GM15510 (cell line): ENCODE measurements around the gene PLEKHA1.

Experiments used
- POLR2A ChIP-seq: IDR thresholded peaks from 3 replicates; pipeline ENCODE4 v1.6.1; 2011; ENCODE audit warnings: borderline replicate concordance; ENCODE audit not compliant: insufficient read length; ENCODE audit errors: extremely low read depth

Gene PLEKHA1

DNA sequence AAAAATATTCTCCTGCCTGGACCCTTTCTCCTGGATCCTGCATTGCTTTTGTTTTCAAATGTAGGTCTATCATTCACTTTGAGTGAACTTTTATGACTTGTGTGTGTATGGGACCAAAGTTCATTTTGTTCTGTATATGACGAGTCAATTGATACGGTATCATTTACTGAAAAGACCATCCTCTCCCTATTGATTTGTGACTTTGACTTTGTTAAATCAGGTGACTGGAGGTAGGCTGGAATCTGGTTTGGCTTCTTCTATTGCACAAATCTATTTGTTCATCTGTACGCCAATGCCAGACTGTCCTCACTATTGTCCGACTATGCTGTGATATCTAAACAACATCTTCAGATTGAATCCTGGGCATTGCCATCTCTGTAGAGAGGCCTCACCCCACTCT is 74.6 kb downstream of the PLEKHA1 start:
- no peak for TF ChIP-seq POLR2A

DNA sequence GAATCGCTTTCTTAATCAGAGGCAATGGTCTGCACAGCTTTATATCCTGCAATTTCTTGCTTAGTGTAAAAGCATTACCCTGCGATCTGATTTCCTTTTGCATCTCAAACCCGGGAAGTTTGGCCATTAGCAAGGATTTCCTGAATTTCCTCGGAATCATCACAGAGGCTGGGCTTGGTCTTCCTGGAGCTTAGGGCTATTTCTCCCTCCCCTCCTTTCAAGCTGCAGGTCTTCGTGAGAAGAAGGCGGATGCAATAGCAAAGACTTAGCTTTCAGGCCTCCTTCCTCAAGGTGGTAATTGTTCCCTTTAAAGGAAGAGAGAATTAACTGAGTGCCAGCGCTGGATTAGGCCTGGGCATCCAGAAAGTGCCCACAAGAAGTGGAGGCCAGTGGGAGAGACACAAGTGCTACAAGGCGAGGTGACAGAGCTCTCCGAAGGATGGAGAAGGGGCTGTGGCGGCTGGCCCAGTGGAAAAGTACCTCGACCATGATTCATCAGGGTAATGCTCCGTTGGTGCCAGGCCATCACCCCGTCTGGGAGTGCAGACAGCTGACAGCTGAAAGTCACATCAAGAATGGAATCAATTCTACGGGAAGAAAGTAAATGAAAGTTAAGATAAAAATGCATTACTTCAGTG is 76.0 kb downstream of the PLEKHA1 start:
- no peak for TF ChIP-seq POLR2A

DNA sequence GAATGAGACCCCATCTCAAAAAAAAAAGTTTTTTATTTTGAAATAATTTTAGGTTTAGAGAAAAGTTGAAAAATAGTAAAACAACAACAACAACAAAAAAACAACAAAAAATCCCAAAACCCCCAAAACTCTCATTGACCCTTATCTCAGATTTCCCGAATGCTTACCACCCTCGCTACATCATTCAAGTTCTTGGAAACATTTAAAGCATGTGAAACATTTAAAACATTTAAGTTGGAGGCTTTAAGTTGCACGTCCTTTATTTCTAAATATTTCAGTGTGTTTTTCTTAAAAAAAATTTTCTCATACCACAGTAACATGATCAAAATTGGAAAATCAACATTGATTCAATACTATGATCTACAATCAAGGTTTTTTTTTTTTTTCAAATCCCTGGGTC is 79.6 kb downstream of the PLEKHA1 start:
- no peak for TF ChIP-seq POLR2A

DNA sequence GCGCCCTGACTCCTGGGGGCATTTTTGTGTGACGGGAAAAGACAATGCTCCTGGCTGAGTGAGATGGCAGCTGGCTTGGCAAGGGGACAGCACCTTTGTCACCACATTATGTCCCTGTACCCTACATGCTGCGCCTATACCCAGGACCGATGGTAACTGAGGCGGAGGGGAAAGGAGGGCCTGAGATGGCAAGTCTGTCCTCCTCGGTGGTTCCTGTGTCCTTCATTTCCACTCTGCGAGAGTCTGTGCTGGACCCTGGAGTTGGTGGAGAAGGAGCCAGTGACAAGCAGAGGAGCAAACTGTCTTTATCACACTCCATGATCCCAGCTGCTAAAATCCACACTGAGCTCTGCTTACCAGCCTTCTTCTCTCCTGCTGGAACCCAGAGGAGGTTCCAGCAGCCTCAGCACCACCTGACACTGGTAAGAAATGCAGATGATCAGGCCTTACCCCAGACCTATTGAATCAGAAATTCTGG is 80.1 kb downstream of the PLEKHA1 start, which contains the start of gene ARMS2:
ARMS2 (plus strand) TSS at position 51 of the 478 bp plus-strand sequence; CDS start at position 126, 75 bp downstream.
- TF ChIP-seq POLR2A = no peak

DNA sequence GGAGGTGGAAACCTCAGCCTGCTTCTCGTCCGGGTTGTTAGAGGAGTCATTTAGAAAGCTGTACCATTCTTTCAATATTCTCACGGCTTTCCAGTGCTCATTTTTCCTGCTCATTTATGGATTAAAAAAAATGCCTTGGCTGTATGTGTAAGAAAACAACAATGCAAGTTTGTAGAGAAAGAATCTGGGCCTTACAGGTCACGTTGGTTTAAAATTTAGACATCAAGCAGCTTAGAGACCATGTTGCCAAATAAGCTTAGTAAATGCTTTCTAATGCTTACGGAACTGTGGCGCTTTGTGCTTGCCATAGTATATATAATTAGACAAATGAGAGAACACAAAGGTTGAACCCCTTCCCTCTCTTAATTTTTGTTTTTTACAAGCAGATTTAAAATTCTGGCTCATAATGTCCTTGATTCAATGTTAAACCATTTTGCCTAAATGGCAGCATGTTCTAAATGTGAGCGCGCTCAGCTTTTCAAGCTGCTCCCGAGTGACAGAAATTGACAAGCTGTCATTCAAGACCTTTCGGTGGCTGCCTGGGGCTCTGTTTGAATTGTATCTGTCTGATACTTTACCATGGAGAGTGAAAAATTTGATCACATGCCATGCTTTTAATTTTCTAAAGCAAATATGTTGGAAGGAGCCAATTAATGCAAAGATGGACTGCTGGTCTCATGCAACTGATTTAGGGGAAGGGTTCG is 81.0 kb downstream of the PLEKHA1 start:
- TF ChIP-seq POLR2A = no peak

DNA sequence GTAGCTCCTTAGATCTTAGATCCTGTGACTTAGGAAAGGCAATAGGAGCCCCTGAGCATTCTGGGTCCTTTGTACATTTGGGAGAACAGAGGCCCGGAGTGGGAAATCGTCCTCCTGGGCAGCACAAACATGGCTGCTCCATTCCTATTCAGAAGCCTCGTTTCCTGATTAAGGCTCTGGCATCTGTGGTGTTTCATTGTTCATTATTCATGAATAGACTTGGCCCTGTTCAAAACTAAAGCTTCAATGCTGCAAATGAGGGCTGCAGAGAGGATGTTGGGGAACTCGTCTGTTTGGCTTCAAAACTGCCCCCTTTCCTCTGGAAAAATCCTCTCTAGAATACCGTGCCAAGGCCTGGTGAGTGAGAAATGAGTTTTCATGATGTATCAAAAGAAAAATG is 83.4 kb downstream of the PLEKHA1 start:
- TF ChIP-seq POLR2A = no peak

DNA sequence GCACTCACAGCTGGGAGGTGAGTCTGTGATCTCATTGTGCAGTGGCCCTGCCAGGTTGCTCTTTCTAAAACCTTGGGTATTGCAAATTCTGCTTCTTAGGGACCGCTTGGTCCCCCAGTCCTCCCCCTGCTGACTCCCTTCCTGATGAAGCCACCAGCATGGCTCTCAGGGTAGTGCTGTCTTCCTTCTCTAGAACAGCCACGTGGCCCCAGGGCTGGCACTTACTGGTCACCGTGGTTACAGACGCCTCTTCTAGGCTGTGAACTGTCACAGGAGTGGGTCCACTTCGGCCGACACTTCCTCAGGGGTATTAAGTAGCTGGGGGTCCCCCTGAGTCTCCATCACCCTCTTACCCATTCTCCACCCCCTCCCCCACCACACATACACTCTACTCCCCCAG is 84.2 kb downstream of the PLEKHA1 start:
- no peak for TF ChIP-seq POLR2A

DNA sequence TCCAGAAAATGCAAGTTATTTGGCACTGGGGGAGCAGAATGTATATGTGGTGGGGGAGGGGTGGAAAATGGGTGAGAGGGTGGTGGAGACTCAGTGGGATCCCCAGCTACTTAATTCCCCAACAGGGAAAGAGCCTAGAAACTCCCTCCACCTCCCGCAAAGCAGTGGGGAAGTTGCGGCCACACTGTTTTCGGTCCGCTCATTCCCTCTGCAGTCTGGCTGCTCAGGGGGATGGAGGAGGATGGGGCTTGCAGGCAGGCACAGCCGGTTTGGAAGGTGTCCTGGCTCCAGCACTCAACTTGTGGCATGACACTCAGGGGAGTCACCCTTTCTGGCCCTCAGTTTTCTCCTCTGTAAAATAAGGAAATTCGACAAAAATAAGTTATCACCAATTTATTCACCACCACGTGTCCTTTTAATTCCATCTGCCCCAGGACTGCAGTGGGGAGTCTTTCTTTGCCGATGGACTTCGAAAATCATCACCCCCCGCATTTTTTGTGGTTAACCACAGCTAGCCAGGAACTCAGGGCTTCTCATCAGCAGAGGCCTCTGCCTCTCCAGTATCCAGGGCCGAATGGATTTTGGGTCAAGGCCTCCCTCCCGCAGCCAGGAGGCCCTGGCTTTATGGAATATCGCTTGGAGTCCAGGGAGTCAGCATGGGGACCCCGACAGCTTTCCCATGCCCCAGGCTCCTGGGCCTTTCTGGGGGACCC is 85.2 kb downstream of the PLEKHA1 start:
- TF ChIP-seq POLR2A = no peak

DNA sequence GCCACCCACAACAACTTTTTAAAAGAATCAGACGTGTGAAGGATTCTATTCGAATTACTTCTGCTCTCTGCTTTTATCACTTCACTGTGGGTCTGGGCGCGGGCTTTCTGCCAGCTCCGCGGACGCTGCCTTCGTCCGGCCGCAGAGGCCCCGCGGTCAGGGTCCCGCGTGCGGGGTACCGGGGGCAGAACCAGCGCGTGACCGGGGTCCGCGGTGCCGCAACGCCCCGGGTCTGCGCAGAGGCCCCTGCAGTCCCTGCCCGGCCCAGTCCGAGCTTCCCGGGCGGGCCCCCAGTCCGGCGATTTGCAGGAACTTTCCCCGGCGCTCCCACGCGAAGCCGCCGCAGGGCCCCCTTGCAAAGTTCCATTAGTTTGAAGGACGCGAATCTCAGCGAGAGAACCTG is 86.4 kb downstream of the PLEKHA1 start:
- TF ChIP-seq POLR2A = no peak

DNA sequence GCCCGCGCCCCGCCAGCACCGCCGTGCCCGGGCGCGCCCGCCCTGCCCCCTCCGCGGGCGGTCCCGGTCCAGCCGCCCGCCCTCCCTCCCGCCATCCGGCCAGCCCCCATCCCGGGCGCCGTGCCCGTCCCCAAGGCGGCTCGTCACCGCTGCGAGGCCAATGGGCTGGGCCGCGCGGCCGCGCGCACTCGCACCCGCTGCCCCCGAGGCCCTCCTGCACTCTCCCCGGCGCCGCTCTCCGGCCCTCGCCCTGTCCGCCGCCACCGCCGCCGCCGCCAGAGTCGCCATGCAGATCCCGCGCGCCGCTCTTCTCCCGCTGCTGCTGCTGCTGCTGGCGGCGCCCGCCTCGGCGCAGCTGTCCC is 86.8 kb downstream of the PLEKHA1 start, which contains the start of gene HTRA1:
HTRA1 (plus strand) TSS at position 187 of the 362 bp plus-strand sequence; CDS start at position 287, 100 bp downstream.
- no peak for TF ChIP-seq POLR2A

DNA sequence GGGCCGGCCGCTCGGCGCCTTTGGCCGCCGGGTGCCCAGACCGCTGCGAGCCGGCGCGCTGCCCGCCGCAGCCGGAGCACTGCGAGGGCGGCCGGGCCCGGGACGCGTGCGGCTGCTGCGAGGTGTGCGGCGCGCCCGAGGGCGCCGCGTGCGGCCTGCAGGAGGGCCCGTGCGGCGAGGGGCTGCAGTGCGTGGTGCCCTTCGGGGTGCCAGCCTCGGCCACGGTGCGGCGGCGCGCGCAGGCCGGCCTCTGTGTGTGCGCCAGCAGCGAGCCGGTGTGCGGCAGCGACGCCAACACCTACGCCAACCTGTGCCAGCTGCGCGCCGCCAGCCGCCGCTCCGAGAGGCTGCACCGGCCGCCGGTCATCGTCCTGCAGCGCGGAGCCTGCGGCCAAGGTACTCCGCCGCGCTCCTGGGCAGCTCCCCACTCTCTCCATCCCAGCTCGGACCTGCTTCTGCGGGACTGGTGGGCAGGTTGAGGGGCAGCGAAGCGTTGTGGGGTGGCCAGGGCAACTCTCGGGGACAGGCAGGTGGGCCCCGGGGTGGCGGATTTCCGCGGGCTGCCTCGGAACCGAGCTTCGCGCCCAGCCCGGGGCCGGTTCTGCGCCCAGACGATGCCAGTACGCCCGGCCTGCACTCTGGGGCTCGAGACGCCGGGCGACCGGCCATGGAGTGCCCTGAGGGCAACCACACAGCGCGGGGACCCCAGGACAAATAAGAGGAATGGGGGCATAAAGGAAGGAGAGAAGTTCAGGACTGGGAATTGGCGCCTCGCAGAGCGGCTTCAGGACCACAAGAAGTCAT is 87.4 kb downstream of the PLEKHA1 start:
- no peak for TF ChIP-seq POLR2A

DNA sequence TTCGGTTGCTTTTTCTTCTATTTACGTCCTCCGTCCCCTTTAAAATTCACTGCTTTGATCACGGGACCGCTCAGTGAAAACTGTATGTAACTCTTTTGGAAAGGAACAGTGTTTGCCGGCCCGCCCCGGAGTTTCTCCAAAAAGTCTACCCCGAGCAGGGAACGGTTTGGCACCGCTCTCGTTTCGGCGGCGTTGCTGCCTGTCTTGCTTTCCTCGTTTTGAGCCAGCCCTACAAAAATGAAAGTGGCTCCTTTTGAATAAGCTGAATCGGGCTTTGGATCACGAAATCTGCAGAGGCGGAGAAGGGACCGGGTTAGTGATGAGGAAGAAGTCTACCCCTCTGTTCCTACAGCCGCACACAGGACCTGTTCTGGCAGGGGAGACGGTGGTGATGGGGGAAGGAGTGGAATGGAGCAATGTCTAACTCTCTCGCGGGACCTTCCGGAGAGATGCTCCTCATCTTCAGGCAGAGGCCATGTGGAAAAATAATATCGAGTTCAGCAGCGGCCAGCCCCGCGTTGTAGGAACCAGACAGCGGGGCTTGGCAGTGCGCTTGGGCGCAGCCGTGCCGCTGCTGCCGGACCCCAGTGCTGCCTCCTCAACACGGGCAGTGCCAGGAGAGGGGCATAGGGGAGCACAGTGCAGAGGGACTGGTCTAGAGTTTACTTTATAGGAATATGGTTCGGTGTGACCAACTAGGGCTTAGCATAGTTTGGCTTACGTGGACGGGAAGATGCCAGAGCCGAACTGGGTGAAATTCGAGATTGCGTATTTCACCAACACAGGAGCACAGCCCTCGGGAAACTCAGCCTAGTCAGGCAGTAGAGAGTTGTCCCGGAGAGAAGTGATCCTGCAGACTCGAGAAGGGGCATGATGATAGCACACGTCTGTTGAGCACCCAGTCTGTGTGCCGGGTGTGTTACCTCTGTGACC is 88.3 kb downstream of the PLEKHA1 start:
- no peak for TF ChIP-seq POLR2A

DNA sequence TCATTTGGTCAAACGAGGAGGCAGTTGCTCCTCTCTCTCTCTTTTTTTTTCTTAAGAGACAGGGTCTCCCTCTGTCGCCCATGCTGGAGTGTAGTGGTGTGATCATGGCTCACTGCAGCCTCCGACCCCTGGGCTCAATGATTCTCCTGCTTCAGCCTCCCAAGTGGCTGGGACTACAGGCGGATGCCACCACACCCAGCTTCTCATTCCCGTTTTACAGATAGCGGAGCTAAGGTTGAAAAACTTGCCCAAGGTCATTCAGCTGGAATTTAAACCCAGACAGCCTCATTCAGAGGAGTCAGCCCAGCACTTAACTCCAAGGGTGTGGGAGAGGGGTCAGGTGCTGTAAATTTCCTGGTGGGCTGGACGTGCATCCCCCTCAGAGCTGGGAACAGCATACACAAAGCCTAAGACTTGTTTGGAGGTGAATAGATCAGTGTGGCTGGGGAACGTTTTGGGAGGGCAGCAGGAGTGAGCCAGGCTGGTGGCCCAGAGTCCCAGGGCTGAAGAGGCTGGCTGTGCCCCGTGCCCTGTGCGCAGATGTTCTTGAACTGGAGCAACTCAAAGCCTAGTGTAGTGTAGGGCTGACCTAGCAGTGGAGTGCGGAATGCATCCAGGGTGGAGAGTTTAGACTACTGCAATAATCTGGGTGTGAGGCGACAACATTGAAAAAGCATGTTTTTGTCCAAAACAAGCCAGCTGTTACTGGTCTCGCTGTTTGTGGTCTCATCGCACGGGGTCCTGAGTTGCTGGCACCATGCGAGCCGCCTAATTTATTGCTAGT is 89.2 kb downstream of the PLEKHA1 start:
- no peak for TF ChIP-seq POLR2A
